NCI-H82 treated with DMSO at 0.1 percent for 48 hours (cell line): Measurements from ENCODE around the gene PPP2R2B.
"Not testable (repeated sequence)": the region's sequence is repeated elsewhere in the genome, so short reads cannot be mapped to it uniquely, and the experiment has no call there.

Experiments used
- DNase-seq: peaks from one replicate; lab custom pipeline; 2025; ENCODE audit not compliant: unreplicated experiment; lab: John Stamatoyannopoulos, UW

The PPP2R2B gene

DNA sequence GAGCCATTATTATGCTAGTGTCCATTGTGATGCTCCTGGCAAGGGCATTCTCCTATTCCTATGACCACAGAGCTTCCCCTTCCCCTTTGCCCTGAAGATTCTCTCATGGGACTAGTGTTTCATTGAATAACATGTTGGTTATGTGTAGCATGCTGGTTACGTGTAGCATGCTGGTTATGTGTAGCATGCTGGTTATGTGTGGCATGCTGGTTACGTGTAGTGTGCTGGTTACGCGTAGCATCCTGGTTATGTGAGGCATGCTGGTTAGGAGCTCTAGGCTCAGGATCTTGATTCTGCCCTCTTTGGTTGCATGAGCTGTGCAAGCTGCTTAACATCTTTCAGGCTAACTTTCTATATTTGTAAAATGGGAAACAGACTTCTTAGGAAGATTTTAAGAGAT is 316.1 kb downstream of the PPP2R2B start:
- DNase-seq: no peak

DNA sequence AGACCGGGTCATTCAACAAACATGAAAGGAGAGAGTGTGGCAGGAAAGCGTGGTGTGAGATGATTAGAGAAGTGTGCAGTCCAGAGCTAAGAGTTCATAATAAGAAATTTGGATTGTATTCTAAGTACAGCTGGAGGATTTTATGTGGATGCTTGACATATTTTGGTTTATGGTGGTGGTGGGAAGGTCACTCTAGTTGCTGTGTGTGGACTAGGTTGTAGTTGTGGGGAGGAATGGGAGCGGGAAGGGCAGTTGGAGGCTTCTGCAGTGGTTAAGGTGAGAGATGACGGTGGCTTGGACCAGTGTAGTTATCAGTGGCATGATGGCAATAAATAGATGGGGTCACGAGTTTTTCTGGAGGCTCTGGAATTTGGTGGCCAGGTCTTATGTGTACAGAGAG is 316.8 kb downstream of the PPP2R2B start:
- DNase-seq: no peak

DNA sequence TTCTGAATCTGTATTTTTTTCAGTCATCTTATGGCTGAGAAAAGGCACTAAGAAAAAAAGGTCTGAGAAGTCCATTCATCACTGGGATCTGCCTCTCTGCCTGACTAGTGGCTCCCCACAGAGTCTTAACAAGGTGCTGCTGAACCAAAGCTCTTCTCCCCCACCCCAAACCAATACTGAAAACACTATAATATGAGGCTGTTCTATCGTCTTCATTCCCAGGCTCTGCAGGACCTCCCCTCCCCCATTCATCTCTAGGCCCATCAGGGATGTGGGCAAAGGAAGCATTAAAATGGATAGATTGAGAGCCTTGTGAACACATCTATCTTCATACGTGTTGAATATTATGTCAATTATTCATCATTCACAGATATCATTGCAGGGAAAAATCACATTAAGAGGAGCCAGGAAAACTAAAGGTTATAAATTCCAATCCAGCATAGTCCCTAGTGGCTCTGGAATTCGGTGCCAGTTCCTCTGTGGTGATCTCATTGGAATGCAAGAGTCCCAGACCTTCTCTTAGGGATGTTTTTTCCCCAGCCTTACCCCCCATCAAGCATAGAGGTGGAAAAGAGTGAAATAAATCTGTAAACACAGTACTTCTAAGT is 318.2 kb downstream of the PPP2R2B start:
- DNase-seq: no peak

DNA sequence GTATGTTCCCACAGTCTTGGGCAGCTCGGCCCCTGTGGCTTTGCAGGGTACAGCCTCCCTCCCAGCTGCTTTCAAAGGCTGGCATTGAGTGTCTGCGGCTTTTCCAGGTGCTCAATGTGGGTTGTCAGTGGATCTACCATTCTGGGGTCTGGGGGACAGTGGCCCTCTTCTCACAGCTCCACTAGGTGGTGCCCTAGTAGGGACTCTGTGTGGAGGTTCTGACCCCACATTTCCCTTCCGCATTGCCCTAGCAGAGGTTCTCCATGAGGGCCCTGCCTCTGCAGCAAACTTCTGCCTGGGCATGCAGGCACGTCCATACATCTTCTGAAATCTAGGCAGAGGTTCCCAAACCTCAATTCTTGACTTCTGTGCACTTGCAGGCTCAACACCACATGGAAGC is 321.7 kb downstream of the PPP2R2B start:
- DNase-seq: not testable (repeated sequence)

DNA sequence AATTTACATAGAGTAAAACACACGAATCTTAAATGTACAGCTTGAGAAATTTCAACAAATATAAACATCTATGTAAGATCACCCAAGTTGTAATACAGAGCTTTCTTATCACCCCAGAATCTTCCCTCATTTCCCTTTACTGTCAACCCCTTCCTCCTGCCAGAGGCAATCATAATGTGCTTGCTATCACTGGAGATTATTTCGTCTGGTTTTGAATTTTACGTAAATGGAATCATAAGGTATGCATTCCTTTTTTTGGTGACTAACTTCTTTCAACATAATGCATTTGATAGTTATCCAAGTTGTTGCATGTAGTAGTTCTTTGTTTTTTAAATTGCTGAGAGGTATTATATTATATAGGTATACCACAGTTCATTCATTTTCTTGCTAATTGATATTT is 325.1 kb downstream of the PPP2R2B start:
- no peak for DNase-seq

DNA sequence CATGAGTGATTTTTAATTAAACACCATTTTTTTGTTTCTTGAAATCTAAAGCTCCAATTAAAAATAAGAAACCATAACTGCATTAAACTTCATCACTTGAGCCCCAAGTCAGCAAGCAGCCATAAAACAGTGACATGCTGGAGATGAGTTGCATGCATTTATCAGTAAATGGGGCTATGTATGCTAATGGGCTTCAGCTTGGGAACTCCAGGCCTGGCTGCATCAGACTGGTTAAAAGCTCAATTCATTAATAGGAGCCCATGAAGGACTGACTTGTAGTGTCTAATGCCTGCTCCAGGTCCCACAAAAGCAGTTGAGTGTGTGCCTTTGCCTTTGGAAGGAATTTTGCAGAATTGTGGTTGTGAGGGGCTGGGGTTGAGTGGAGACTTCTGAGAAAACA is 328.9 kb downstream of the PPP2R2B start:
- DNase-seq: no peak

DNA sequence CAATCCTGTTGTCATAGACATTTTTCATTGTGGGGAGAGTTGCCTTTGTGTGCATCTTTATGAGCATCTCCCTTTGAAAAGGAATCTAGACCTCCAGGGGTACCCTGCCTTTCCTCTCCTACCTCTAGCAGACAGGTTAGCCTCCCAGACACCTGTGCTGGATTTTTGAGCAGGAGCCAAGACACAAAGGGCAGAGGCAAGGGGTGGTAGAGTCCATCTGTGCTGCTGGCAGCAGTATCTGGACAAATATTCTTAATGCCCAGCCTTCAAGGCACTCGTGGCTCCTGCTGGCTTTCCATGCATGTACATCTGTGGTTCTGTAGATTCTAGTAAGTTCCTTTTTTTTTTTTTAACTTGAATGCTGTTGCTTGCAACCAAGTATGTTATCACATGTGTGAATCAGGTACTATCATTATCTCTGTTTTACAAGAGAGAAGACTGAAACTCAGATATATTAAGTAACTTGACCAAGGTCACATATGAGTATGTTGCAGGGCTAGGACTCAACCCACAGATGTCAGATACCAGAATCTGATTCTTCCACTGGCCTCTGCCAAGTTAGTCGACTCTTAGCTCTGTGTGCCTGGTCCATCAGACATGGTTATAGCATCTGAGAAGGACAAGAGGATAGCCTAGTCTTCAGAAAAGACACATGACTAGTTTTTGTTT is 329.6 kb downstream of the PPP2R2B start:
- no peak for DNase-seq

DNA sequence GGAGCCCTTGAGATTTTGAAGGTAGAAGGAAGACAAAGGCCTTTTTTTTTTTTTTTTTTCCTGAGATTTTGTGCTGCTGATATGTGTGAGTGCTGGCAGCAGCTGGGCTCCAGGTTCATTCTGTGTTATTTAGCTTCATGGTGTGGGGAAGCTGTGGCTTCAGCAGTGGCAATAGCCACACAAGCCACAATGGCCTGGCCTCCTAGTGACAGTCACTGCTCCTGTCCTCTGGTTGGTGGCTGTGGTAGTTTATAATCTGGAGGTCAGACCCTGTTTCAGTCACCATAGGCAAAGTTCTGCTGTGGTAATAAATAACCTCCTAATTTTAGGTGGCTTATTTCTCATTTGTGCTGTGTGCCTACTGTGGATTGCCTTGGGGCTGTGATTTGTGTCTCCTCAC is 334.3 kb downstream of the PPP2R2B start:
- DNase-seq: no peak

DNA sequence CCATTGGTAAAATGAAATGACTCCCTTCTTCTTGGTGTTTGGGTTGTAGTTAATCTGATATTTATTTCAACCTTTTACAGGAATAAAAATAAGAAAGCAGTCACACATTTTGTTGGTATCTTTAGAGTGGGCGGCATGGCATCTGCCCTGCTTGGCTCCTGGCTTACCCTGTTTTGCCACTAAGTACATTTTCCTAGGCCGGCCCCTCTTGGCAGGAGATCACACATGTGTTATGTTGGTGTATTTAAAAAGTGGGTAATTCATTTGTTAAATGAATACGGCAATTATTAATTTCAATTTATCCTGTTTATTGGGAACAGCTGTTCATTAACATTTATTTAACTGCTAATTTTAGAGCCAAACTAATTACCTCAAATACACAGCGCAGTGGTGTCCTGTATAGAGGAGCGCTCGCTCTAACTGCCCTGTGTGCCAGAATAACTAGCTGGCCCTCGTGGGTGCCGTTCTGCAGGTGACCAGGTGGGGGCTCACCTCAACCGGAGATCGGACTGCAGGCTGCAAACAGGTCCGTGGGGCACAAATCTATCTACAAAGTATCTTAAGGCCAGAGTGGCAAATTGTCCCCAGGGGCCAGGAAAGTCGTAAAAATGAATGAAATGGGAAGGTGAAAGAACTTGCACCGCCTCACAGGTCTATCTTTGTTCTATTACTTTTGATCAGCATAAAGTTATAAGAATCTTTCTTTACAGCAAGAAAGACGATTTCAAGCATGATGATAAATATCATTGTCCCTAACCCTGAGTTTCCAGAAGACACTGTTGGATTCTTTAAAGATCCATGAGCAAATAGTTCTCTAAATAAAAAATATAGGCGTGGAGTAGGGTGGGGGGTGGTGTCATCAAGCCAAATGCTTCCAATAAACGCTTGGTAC is 336.4 kb downstream of the PPP2R2B start:
- peak; percentile 38 for DNase-seq

GRCh38 chr5:146540414-146540813 is 338.1 kb downstream of the PPP2R2B start:
- no peak for DNase-seq

DNA sequence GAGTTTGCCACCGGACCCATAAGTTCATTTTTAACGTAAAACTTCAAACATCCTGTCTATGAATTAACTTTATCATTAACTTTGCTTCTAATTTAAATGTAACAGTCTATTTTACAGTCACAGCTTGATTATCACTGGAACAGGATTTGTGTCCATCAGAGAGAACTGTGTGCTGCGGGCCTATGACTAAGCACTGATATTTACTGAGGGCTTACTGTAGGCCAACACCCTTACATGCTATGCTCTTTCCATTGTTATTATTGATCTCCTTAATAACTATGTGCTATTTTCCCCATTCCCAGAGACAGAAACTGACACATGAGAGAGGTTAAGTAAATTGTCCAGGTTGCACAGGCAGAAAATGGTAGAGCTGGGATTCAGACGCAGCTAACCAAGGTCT is 338.6 kb downstream of the PPP2R2B start:
- DNase-seq: no peak

- no peak for DNase-seq
Observed at GRCh38 chr5:146538432-146538831, 340.1 kb downstream of the PPP2R2B start.

- DNase-seq: no peak
Observed at GRCh38 chr5:146533882-146534281, 344.7 kb downstream of the PPP2R2B start.

GRCh38 chr5:146533260-146533857 is 345.2 kb downstream of the PPP2R2B start:
- peak; percentile 44 for DNase-seq
